ENCODE measurements around the gene WARS2.
"Not testable (repeated sequence)": the region's sequence is repeated elsewhere in the genome, so short reads cannot be mapped to it uniquely, and the experiment has no call there.

Gene WARS2

DNA sequence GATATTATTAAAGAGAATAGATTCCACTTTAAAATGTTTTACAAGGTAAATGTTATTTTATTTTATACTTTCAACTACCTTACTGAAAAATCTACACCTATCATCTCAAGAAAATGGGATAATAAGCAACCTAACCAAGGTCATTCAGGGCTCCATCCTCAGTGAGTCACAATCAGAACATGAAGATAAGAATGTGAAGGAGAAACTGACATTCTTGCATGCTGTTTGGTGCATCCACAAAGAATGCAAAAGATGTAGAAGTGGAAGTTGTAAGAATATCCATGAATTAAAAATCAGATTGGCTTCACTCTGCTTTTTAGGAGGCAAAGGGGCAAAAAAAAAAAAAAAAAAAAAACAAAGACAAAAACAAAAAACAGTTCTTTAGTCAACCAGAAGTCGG is 6.5 kb downstream of the WARS2 start:
- Mint-ChIP-seq H3K9me3 (no peaks in the 10 kb centered on the region), H3K27me3 (ENCODE audit: low read depth) (no peaks in the 10 kb centered on the region), H3K4me1 (peaks cover 16% of the 10 kb centered on the region), H3K36me3 (ENCODE audit: low read depth) (peaks cover 5% of the 10 kb centered on the region), H3K4me3 (no peak overlapping the region), H3K27ac (peak overlapping the region in 1 of 3 experiments; percentile 56)
- TF ChIP-seq, protein P1, sequence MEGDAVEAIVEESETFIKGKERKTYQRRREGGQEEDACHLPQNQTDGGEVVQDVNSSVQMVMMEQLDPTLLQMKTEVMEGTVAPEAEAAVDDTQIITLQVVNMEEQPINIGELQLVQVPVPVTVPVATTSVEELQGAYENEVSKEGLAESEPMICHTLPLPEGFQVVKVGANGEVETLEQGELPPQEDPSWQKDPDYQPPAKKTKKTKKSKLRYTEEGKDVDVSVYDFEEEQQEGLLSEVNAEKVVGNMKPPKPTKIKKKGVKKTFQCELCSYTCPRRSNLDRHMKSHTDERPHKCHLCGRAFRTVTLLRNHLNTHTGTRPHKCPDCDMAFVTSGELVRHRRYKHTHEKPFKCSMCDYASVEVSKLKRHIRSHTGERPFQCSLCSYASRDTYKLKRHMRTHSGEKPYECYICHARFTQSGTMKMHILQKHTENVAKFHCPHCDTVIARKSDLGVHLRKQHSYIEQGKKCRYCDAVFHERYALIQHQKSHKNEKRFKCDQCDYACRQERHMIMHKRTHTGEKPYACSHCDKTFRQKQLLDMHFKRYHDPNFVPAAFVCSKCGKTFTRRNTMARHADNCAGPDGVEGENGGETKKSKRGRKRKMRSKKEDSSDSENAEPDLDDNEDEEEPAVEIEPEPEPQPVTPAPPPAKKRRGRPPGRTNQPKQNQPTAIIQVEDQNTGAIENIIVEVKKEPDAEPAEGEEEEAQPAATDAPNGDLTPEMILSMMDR (IDR thresholded peaks at IDR 0.05; ENCODE audit: unreplicated experiment in 3 of 3) = no peak

DNA sequence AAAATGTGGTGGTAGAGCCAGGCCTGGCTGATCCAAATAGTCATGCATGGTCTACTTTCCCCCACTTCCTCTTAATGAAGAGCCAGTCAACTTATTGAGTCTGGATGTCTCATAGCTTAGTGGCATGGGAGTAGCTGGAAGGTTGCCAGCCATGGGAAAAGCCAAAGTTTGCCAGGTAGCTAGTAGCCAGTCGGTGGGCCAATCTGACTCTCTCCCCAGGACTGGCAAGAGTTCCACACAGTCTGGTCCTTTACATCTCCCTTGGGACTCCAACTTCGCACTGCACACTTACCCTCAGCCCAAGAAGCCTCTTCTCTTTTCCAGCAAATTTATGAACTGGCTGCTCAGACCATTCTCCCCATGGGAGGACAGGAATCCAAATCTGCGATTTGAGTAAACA is 8.3 kb downstream of the WARS2 start:
- TF ChIP-seq, protein P1 (IDR thresholded peaks at IDR 0.05; ENCODE audit: unreplicated experiment in 3 of 3) = no peak
- Mint-ChIP-seq H3K4me1 (peaks cover 16% of the 10 kb centered on the region), H3K4me3 (no peak overlapping the region), H3K36me3 (ENCODE audit: low read depth) (peaks cover 10% of the 10 kb centered on the region), H3K27me3 (ENCODE audit: low read depth) (no peaks in the 10 kb centered on the region), H3K9me3 (no peaks in the 10 kb centered on the region), H3K27ac (no peak overlapping the region)

DNA sequence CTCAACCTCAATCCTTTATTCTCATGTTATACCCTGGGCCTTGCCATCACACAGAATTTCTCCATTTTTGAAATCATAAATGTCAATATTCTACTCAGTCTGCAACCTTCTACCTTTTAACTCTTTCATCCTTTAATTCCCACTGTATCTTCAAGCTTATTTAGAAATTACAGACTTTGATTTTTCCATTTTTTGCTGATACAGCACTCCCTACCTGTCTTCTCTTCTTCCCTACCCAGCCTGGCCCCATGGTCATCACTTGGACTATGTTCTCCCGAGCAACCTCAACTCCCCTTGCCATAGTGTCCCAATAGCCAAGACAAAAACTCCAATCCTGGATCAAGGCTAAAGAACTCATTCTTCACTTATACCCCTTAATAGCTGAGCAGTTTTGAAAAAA is 14.6 kb downstream of the WARS2 start:
- no peaks in the 10 kb centered on the region for H3K4me1 Mint-ChIP-seq
- no peaks in the 10 kb centered on the region for H3K27me3 Mint-ChIP-seq (ENCODE audit: low read depth)
- peaks cover 14% of the 10 kb centered on the region for H3K9me3 Mint-ChIP-seq
- peaks cover 34% of the 10 kb centered on the region for H3K36me3 Mint-ChIP-seq (ENCODE audit: low read depth)
- H3K27ac Mint-ChIP-seq = no peak overlapping the region
- no peak overlapping the region for H3K4me3 Mint-ChIP-seq
- TF ChIP-seq, protein P1 (IDR thresholded peaks at IDR 0.05; ENCODE audit: unreplicated experiment in 3 of 3) = no peak

DNA sequence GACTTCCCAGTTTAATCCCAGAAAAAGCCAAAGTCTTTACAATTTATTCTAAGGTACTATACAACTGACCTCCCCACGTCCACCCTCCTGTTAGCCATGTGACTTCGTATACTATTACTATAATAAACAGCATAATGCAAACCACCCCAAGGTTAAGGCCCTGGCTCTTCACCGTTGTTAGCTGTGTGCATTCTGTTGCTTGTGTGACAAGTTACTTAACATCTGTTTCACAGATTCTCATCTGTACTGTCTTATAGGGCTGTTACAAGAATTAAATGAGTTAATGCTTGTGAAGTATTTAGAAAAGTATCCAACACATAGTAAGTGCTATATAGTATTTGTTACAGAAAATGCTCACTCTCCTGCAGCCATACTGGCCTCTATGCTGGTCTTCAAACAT is 15.7 kb downstream of the WARS2 start:
- Mint-ChIP-seq H3K9me3 (peaks cover 24% of the 10 kb centered on the region), H3K4me1 (no peaks in the 10 kb centered on the region), H3K36me3 (ENCODE audit: low read depth) (peaks cover 43% of the 10 kb centered on the region), H3K4me3 (no peak overlapping the region), H3K27ac (no peak overlapping the region), H3K27me3 (ENCODE audit: low read depth) (no peaks in the 10 kb centered on the region)
- TF ChIP-seq, protein P1 (IDR thresholded peaks at IDR 0.05; ENCODE audit: unreplicated experiment in 3 of 3) = no peak

DNA sequence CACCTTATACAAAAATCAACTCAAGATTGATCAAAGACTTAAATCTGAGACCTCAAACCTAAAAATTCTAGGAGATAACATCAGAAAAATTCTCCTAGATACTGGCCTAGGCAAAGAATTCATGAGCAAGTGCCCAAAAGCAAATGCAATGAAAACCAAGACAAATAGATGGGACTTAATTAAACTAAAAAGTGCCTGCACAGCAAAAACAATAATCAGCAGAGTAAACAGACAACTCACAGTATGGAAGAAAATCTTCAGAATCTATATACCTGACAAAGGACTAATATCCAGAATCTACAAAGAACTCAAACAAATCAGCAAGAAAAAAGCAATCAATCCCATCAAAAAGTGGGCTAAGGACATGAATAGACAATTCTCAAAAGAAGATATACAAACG is 18.6 kb downstream of the WARS2 start:
- peaks cover 39% of the 10 kb centered on the region for H3K36me3 Mint-ChIP-seq (ENCODE audit: low read depth)
- peaks cover 31% of the 10 kb centered on the region for H3K9me3 Mint-ChIP-seq
- not testable (repeated sequence) for H3K4me1 Mint-ChIP-seq; H3K27ac Mint-ChIP-seq; H3K4me3 Mint-ChIP-seq; H3K27me3 Mint-ChIP-seq (ENCODE audit: low read depth)

DNA sequence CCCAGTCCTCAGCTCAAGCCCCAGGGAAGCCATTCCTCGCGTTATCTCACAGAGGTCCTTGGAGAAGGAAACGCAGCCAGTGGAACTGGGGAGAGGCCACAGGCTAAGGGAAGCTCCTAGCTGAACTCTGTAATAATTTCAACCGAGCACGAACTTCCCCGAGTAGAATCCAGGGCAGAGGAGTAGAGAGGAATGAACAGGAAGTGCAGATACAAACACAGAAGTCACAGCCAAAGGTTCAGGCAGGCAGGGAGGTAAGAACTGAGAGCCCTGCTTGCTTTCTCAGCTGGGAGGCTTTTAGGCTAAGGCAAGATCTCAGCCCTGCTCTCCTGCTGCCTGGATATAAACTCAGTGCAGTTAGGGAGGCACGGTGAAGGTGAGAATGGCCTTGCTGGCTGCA is 23.7 kb downstream of the WARS2 start:
- peaks cover 28% of the 10 kb centered on the region for H3K9me3 Mint-ChIP-seq
- H3K4me1 Mint-ChIP-seq = peaks cover 31% of the 10 kb centered on the region
- H3K27me3 Mint-ChIP-seq (ENCODE audit: low read depth) = no peaks in the 10 kb centered on the region
- H3K4me3 Mint-ChIP-seq = no peak overlapping the region
- TF ChIP-seq, protein P1 (IDR thresholded peaks at IDR 0.05; ENCODE audit: unreplicated experiment in 3 of 3) = no peak
- peak overlapping the region; percentile 42 to 86 (median 62) for H3K27ac Mint-ChIP-seq
- peaks cover 20% of the 10 kb centered on the region for H3K36me3 Mint-ChIP-seq (ENCODE audit: low read depth)

Data from nephron (organoid).